ENCODE data around the gene PCNA.
"Not testable (repeated sequence)": the region's sequence is repeated elsewhere in the genome, so short reads cannot be mapped to it uniquely, and the experiment has no call there.

DNA sequence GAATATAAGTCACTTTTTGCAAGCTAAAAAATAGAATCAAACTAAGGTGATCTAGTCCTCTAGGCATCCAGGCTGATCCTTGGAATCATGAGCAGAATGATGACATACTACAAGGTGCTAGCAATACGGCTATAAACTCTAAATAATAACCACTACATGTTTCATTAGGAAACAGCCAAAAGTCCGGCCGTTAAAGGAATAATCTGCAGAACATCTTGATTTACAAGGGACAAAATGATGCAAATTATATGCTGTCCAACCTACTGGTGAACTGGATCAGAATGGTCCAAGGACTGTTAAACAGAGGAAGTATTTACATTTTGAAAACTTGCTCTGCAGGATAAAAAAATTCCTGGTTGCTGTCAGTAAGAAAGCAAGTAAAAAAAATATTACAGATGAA lies 19.8 kb downstream of the PCNA start:
- TF ChIP-seq, protein P1, sequence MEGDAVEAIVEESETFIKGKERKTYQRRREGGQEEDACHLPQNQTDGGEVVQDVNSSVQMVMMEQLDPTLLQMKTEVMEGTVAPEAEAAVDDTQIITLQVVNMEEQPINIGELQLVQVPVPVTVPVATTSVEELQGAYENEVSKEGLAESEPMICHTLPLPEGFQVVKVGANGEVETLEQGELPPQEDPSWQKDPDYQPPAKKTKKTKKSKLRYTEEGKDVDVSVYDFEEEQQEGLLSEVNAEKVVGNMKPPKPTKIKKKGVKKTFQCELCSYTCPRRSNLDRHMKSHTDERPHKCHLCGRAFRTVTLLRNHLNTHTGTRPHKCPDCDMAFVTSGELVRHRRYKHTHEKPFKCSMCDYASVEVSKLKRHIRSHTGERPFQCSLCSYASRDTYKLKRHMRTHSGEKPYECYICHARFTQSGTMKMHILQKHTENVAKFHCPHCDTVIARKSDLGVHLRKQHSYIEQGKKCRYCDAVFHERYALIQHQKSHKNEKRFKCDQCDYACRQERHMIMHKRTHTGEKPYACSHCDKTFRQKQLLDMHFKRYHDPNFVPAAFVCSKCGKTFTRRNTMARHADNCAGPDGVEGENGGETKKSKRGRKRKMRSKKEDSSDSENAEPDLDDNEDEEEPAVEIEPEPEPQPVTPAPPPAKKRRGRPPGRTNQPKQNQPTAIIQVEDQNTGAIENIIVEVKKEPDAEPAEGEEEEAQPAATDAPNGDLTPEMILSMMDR (IDR thresholded peaks at IDR 0.05; ENCODE audit: insufficient read depth, low read length, poor library complexity, severe bottlenecking): not testable (repeated sequence)
- TF ChIP-seq EZH2phosphoT487 (conservative IDR thresholded peaks at IDR 0.05; ENCODE audit: low read length): not testable (repeated sequence)
